CD8-positive, alpha-beta memory T cell (primary cell): ENCODE data around the gene DPH3. TPM values are rescaled to one million over a fixed set of nuclear protein-coding genes. Genes with fewer than 3 reads are reported as not detected.
"Not testable (repeated sequence)": the region's sequence is repeated elsewhere in the genome, so short reads cannot be mapped to it uniquely, and the experiment has no call there.

Source experiments
- CTCF ChIA-PET: fragments of 350-600 bp; sonication (Branson Sonifier 250); formaldehyde crosslinking; loops from one replicate; lab custom pipeline; 2021; ENCODE audit warnings: antibody characterized with exemption; lab: Charles Lee
- POLR2A ChIA-PET: fragments of 350-600 bp; sonication (Branson Sonifier 250); formaldehyde crosslinking; loops from one replicate; lab custom pipeline; 2021; ENCODE audit warnings: antibody characterized with exemption; lab: Charles Lee
- DNase-seq, 5 donors: peaks; one replicate each; pipeline versions ENCODE4 v3.0.0 to v3.0.0-alpha.2; 2020 to 2022; ENCODE audit warnings: mixed read lengths in 1 of 5
- H3K27ac ChIP-seq: one replicate; pipeline ENCODE4 v1.7.0; 2013; ENCODE audit warnings: low read depth, mild to moderate bottlenecking, low read length, moderate library complexity
- H3K27me3 ChIP-seq: 2 replicates; pipeline ENCODE4 v1.7.0; 2013; ENCODE audit warnings: low read length, mild to moderate bottlenecking; ENCODE audit not compliant: insufficient read depth, poor library complexity, severe bottlenecking
- H3K36me3 ChIP-seq: 2 replicates; pipeline ENCODE4 v1.7.0; 2013; ENCODE audit warnings: mild to moderate bottlenecking, low read length, moderate library complexity; ENCODE audit not compliant: insufficient read depth
- H3K4me1 ChIP-seq: 2 replicates; pipeline ENCODE4 v1.7.0; 2013; ENCODE audit warnings: mild to moderate bottlenecking, low read length, moderate library complexity; ENCODE audit not compliant: insufficient read depth
- H3K4me3 ChIP-seq: 2 replicates; pipeline ENCODE4 v1.7.0; 2013; ENCODE audit warnings: mild to moderate bottlenecking, low read length
- H3K9me3 ChIP-seq: 2 replicates; pipeline ENCODE4 v1.7.0; 2013; ENCODE audit warnings: mild to moderate bottlenecking, low read length
- H3K27ac Mint-ChIP-seq, 8 donors: one replicate each; pipeline ENCODE4 v1.8.0; 2020 to 2021; ENCODE audit warnings: mixed read lengths in 8 of 8, mild to moderate bottlenecking in 6 of 8, inconsistent platforms in 3 of 8, moderate library complexity in 3 of 8
- H3K27me3 Mint-ChIP-seq, 2 donors: one replicate each; pipeline ENCODE4 v1.8.0; 2020 to 2021; ENCODE audit warnings: mixed read lengths in 2 of 2, mild to moderate bottlenecking in 1 of 2, moderate library complexity in 1 of 2
- H3K36me3 Mint-ChIP-seq, 3 donors: one replicate each; pipeline ENCODE4 v1.8.0; 2020 to 2021; ENCODE audit warnings: mixed read lengths in 3 of 3, inconsistent platforms in 1 of 3, mild to moderate bottlenecking in 1 of 3
- H3K4me1 Mint-ChIP-seq, 3 donors: one replicate each; pipeline ENCODE4 v1.8.0; 2020 to 2021; ENCODE audit warnings: mixed read lengths in 3 of 3, inconsistent platforms in 1 of 3, mild to moderate bottlenecking in 1 of 3
- H3K4me3 Mint-ChIP-seq, 7 donors: one replicate each; pipeline ENCODE4 v1.8.0; 2020 to 2021; ENCODE audit warnings: mixed read lengths in 7 of 7, mild to moderate bottlenecking in 6 of 7, moderate library complexity in 4 of 7, inconsistent platforms in 2 of 7
- H3K9me3 Mint-ChIP-seq, 5 donors: one replicate each; pipeline ENCODE4 v1.8.0; 2020 to 2022; ENCODE audit warnings: mixed read lengths in 5 of 5, mild to moderate bottlenecking in 3 of 5, moderate library complexity in 2 of 5, inconsistent platforms in 1 of 5
- polyA plus RNA-seq: library from polyadenylated mRNA; unstranded; fragments of 300-500 nt; fragmentation: Illumina TruSeq; gene quantifications from one replicate; pipeline ENCODE4 v1.2.3, GENCODE V29; 2021
- total RNA-seq, 2 experiments: library from RNA; stranded (reverse); gene quantifications; one replicate each; pipeline ENCODE4 v1.2.3, GENCODE V29; 2021

Gene DPH3
- total RNA-seq (10 to 100 TPM; 31.7 to 32.8 TPM), polyA plus RNA-seq (29.9 TPM)

- Mint-ChIP-seq H3K27ac (peak within 1 kb of the TSS; percentile 95 to 100 (median 100)), H3K4me1 (peaks cover 37 to 41% (median 38%) of the 10 kb centered on the region in 3 donors), H3K4me3 (peak within 1 kb of the TSS; percentile 93 to 99 (median 97)), H3K27me3 (peaks cover 0 to 4% of the 10 kb centered on the region in 2 donors), H3K36me3 (peaks cover 0 to 34% (median 2%) of the 10 kb centered on the region in 3 donors), H3K9me3 (no peaks in the 10 kb centered on the region)
- ChIA-PET CTCF (interaction anchor here (0.8 to 9.5 kb wide), 10 partner anchors 9 to 285 kb away, joined by 3 to 108 read pairs (median 6); partner anchors contain the start of gene RFTN1), POLR2A (interaction anchor here (0.7 to 1.6 kb wide), 9 partner anchors 13 to 975 kb away, joined by 3 to 19 read pairs (median 4); partner anchors contain the start of genes BTD and HACL1)
- H3K27me3 ChIP-seq: no peaks in the 10 kb centered on the region
- peaks cover 19% of the 10 kb centered on the region for H3K4me1 ChIP-seq
- H3K4me3 ChIP-seq: peak within 1 kb of the TSS; percentile 88
- H3K36me3 ChIP-seq: peaks cover 2% of the 10 kb centered on the region
- H3K27ac ChIP-seq: peak within 1 kb of the TSS; percentile 95
- H3K9me3 ChIP-seq: no peaks in the 10 kb centered on the region
- DNase-seq: peak; percentile 98 to 100 (median 99)
These were observed at the start of gene DPH3, which contains the start of gene OXNAD1 for GRCh38 chr3:16264708-16265454. Gene DPH3, minus strand, starts transcription at chr3:16264943. Its CDS starts 67 bp downstream, at chr3:16264876. Gene OXNAD1, plus strand, starts transcription at chr3:16265212. Its CDS starts 5,741 bp downstream, at chr3:16270953.

GRCh38 chr3:16313886-16314645 is 49.3 kb upstream of the DPH3 start:
- peak overlapping the region in 6 of 7 donors; percentile 46 to 84 (median 58) for H3K4me3 Mint-ChIP-seq
- no peaks in the 10 kb centered on the region for H3K27me3 ChIP-seq
- H3K4me3 ChIP-seq: peak overlapping the region; percentile 20
- H3K27ac ChIP-seq: no peak overlapping the region
- H3K36me3 ChIP-seq: peaks cover 35% of the 10 kb centered on the region
- DNase-seq: no peak
- H3K4me1 Mint-ChIP-seq: peaks cover 84 to 96% (median 95%) of the 10 kb centered on the region in 3 donors
- H3K9me3 Mint-ChIP-seq: no peaks in the 10 kb centered on the region
- H3K27me3 Mint-ChIP-seq: peaks cover 0 to 5% of the 10 kb centered on the region in 2 donors
- H3K9me3 ChIP-seq: no peaks in the 10 kb centered on the region
- CTCF ChIA-PET: interaction anchor here (1.2 to 16.0 kb wide), 8 partner anchors 7 to 202 kb away, joined by 3 to 286 read pairs (median 8); partner anchors contain the start of genes DPH3 and OXNAD1
- peaks cover 13 to 82% (median 17%) of the 10 kb centered on the region in 3 donors for H3K36me3 Mint-ChIP-seq
- POLR2A ChIA-PET: interaction anchor here (0.5 to 2.5 kb wide), 7 partner anchors 9 to 28 kb away, joined by 3 to 12 read pairs (median 3); no protein-coding TSS in a partner anchor
- H3K27ac Mint-ChIP-seq: peak overlapping the region; percentile 52 to 91 (median 83)
- peaks cover 99% of the 10 kb centered on the region for H3K4me1 ChIP-seq

- peak; percentile 33 to 79 (median 73) for DNase-seq
- peaks cover 35% of the 10 kb centered on the region for H3K36me3 ChIP-seq
- Mint-ChIP-seq H3K9me3 (no peaks in the 10 kb centered on the region), H3K36me3 (peaks cover 20 to 76% (median 24%) of the 10 kb centered on the region in 3 donors), H3K27me3 (peaks cover 0 to 5% of the 10 kb centered on the region in 2 donors), H3K27ac (peak overlapping the region; percentile 66 to 98 (median 92)), H3K4me1 (peaks cover 84 to 96% (median 95%) of the 10 kb centered on the region in 3 donors), H3K4me3 (peak overlapping the region; percentile 12 to 91 (median 81))
- H3K9me3 ChIP-seq: no peaks in the 10 kb centered on the region
- H3K27ac ChIP-seq: no peak overlapping the region
- peaks cover 96% of the 10 kb centered on the region for H3K4me1 ChIP-seq
- ChIA-PET POLR2A (interaction anchor here (1.0 to 2.4 kb wide), 3 partner anchors 11 to 22 kb away, joined by 3 to 10 read pairs (median 4); no protein-coding TSS in a partner anchor), CTCF (interaction anchor here (0.7 to 16.0 kb wide), 8 partner anchors 9 to 239 kb away, joined by 3 to 286 read pairs (median 4); no protein-coding TSS in a partner anchor)
- no peaks in the 10 kb centered on the region for H3K27me3 ChIP-seq
- H3K4me3 ChIP-seq: peak overlapping the region; percentile 40
These were observed 47.3 kb upstream of the DPH3 start for GRCh38 chr3:16311960-16312451.

GRCh38 chr3:16310486-16310885 is 45.7 kb upstream of the DPH3 start:
- H3K4me3 ChIP-seq, H3K27ac ChIP-seq, H3K9me3 ChIP-seq, H3K27me3 Mint-ChIP-seq, H3K9me3 Mint-ChIP-seq, H3K27me3 ChIP-seq, DNase-seq: not testable (repeated sequence)
- Mint-ChIP-seq H3K36me3 (peaks cover 18 to 76% (median 27%) of the 10 kb centered on the region in 3 donors), H3K4me3 (peak overlapping the region in 5 of 7 donors; percentile 8 to 82 (median 38)), H3K27ac (peak overlapping the region; percentile 40 to 98 (median 95)), H3K4me1 (peaks cover 84 to 96% (median 95%) of the 10 kb centered on the region in 3 donors)
- H3K4me1 ChIP-seq: peaks cover 96% of the 10 kb centered on the region
- ChIA-PET CTCF (interaction anchor here (7.2 to 16.0 kb wide), 2 partner anchors 8 to 18 kb away, joined by 57 to 286 read pairs; no protein-coding TSS in a partner anchor), POLR2A (interaction anchor here (0.7 to 2.4 kb wide), 3 partner anchors 9 to 210 kb away, joined by 10 to 13 read pairs (median 10); no protein-coding TSS in a partner anchor)
- peaks cover 36% of the 10 kb centered on the region for H3K36me3 ChIP-seq

- ChIA-PET CTCF (interaction anchor here (0.7 to 1.0 kb wide), 2 partner anchors 10 to 21 kb away, joined by 3 read pairs; no protein-coding TSS in a partner anchor), POLR2A (interaction anchor here (0.9 to 1.0 kb wide), 2 partner anchors 10 to 26 kb away, joined by 3 to 4 read pairs; no protein-coding TSS in a partner anchor)
- peak in 4 of 5 donors; percentile 35 to 72 (median 68) for DNase-seq
- Histone ChIP-seq H3K9me3 (no peaks in the 10 kb centered on the region), H3K4me3 (peak overlapping the region; percentile 12), H3K4me1 (peaks cover 96% of the 10 kb centered on the region), H3K27ac (peak overlapping the region; percentile 13), H3K27me3 (no peaks in the 10 kb centered on the region), H3K36me3 (peaks cover 42% of the 10 kb centered on the region)
- peak overlapping the region; percentile 52 to 98 (median 95) for H3K27ac Mint-ChIP-seq
- peaks cover 0 to 3% of the 10 kb centered on the region in 2 donors for H3K27me3 Mint-ChIP-seq
- H3K36me3 Mint-ChIP-seq: peaks cover 23 to 77% (median 31%) of the 10 kb centered on the region in 3 donors
- H3K9me3 Mint-ChIP-seq: no peaks in the 10 kb centered on the region
- peaks cover 85 to 96% (median 95%) of the 10 kb centered on the region in 3 donors for H3K4me1 Mint-ChIP-seq
- peak overlapping the region; percentile 38 to 82 (median 76) for H3K4me3 Mint-ChIP-seq
These were observed 44.8 kb upstream of the DPH3 start for GRCh38 chr3:16309558-16309957.

- Histone ChIP-seq H3K27me3 (no peaks in the 10 kb centered on the region), H3K36me3 (peaks cover 39% of the 10 kb centered on the region), H3K4me1 (peaks cover 95% of the 10 kb centered on the region), H3K27ac (no peak overlapping the region), H3K9me3 (no peaks in the 10 kb centered on the region), H3K4me3 (no peak overlapping the region)
- H3K27ac Mint-ChIP-seq: peak overlapping the region in 6 of 8 donors; percentile 32 to 97 (median 42)
- peak overlapping the region in 2 of 7 donors; percentile 13 to 56 for H3K4me3 Mint-ChIP-seq
- no peak for DNase-seq
- H3K4me1 Mint-ChIP-seq: peaks cover 83 to 94% (median 94%) of the 10 kb centered on the region in 3 donors
- CTCF ChIA-PET: interaction anchor here (1.0 to 2.7 kb wide), 5 partner anchors 10 to 40 kb away, joined by 4 to 15 read pairs (median 5); no protein-coding TSS in a partner anchor
- H3K27me3 Mint-ChIP-seq: peaks cover 0 to 3% of the 10 kb centered on the region in 2 donors
- POLR2A ChIA-PET: no interaction called here
- H3K36me3 Mint-ChIP-seq: peaks cover 28 to 75% (median 36%) of the 10 kb centered on the region in 3 donors
- no peaks in the 10 kb centered on the region for H3K9me3 Mint-ChIP-seq
These were observed 44.0 kb upstream of the DPH3 start for GRCh38 chr3:16308727-16309126.
